Natural killer cell (primary cell): ENCODE measurements around the gene TMEM187. TPM values are rescaled to one million over a fixed set of nuclear protein-coding genes. Genes with fewer than 3 reads are reported as not detected.

Source experiments
- ATAC-seq, 3 donors: fragments of 150-1000 bp in 2 of 3; fragments of 200-7000 bp in 1 of 3; cut with Tn5 transposase; 1 replicate in 1 of 3; 2 replicates in 2 of 3; pipeline ENCODE4 v1.10.0; 2021; ENCODE audit warnings: mild to moderate bottlenecking in 2 of 3, moderate library complexity in 2 of 3
- DNase-seq, 2 donors: peaks; one replicate each; pipeline versions ENCODE4 v3.0.0 to v3.0.0-alpha.2; 2013 to 2021; ENCODE audit warnings: mixed read lengths in 1 of 2
- H3K27ac ChIP-seq: one replicate; pipeline ENCODE4 v1.5.1; 2013; ENCODE audit warnings: mild to moderate bottlenecking, low read length
- H3K27me3 ChIP-seq: one replicate; pipeline ENCODE4 v1.6.1; 2013; ENCODE audit warnings: low read length; ENCODE audit not compliant: control insufficient read depth, insufficient read depth
- H3K36me3 ChIP-seq: one replicate; pipeline ENCODE4 v1.6.1; 2013; ENCODE audit warnings: low read length; ENCODE audit not compliant: control insufficient read depth, insufficient read depth
- H3K4me1 ChIP-seq: one replicate; pipeline ENCODE4 v1.6.1; 2013; ENCODE audit warnings: low read length; ENCODE audit not compliant: control insufficient read depth, insufficient read depth
- H3K4me3 ChIP-seq: one replicate; pipeline ENCODE4 v1.5.1; 2013; ENCODE audit warnings: low read length
- H3K9me3 ChIP-seq: one replicate; pipeline ENCODE4 v1.6.1; 2013; ENCODE audit warnings: low read length; ENCODE audit not compliant: control insufficient read depth, insufficient read depth
- H3K27ac Mint-ChIP-seq, 2 donors: one replicate each; pipeline ENCODE4 v1.8.0; 2022; ENCODE audit warnings: mild to moderate bottlenecking in 2 of 2, mixed read lengths in 2 of 2, moderate library complexity in 1 of 2
- H3K27me3 Mint-ChIP-seq, 2 donors: one replicate each; pipeline ENCODE4 v1.8.0; 2022; ENCODE audit warnings: low read depth in 2 of 2, mixed read lengths in 2 of 2
- H3K36me3 Mint-ChIP-seq: one replicate; pipeline ENCODE4 v1.8.0; 2022; ENCODE audit warnings: mixed read lengths
- H3K4me1 Mint-ChIP-seq, 2 donors: one replicate each; pipeline ENCODE4 v1.8.0; 2022; ENCODE audit warnings: mixed read lengths in 2 of 2
- H3K4me3 Mint-ChIP-seq: one replicate; pipeline ENCODE4 v1.8.0; 2022; ENCODE audit warnings: mild to moderate bottlenecking, moderate library complexity, mixed read lengths
- H3K9me3 Mint-ChIP-seq, 2 donors: one replicate each; pipeline ENCODE4 v1.8.0; 2022; ENCODE audit warnings: mixed read lengths in 2 of 2
- WGBS: methylation state at CpG from one replicate; pipeline ENCODE4 v1.1.7; 2013; ENCODE audit warnings: missing lambda C conversion rate; ENCODE audit not compliant: insufficient coverage; 5-methylcytosine and 5-hydroxymethylcytosine counted together
- intact Hi-C: fragments of 100-400 bp; cut with micrococcal nuclease; formaldehyde crosslinking; loops from one replicate; pipeline ENCODE4 v1.14.2; 2022
- total RNA-seq, 4 donors: library from RNA; stranded (reverse); fragments of 120-200 nt in 1 of 4; gene quantifications; one replicate each; pipeline versions ENCODE4 v1.2.3 to v1.2.4, GENCODE V29; 2013 to 2022
- TF ChIP-seq, protein P1 (sequence below): fragments of 200-600 bp; IDR thresholded peaks from one replicate; pipeline ENCODE4 v1.8.0; 2022; ENCODE audit warnings: antibody characterized with exemption

TMEM187 gene
- total RNA-seq, 3 donors from 2014 or later (not counting 1 experiment from before 2014, with no cell fraction given) = 1.2 to 4.3 (median 1.4) TPM

GRCh38 chrX:153957224-153957623, 15.3 kb upstream of the TMEM187 start:
- Mint-ChIP-seq H3K27me3 (no peaks in the 10 kb centered on the region), H3K9me3 (no peaks in the 10 kb centered on the region), H3K27ac (no peak overlapping the region), H3K4me3 (no peak overlapping the region), H3K36me3 (no peaks in the 10 kb centered on the region), H3K4me1 (no peaks in the 10 kb centered on the region)
- no peaks in the 10 kb centered on the region for H3K27me3 ChIP-seq
- TF ChIP-seq, protein P1, sequence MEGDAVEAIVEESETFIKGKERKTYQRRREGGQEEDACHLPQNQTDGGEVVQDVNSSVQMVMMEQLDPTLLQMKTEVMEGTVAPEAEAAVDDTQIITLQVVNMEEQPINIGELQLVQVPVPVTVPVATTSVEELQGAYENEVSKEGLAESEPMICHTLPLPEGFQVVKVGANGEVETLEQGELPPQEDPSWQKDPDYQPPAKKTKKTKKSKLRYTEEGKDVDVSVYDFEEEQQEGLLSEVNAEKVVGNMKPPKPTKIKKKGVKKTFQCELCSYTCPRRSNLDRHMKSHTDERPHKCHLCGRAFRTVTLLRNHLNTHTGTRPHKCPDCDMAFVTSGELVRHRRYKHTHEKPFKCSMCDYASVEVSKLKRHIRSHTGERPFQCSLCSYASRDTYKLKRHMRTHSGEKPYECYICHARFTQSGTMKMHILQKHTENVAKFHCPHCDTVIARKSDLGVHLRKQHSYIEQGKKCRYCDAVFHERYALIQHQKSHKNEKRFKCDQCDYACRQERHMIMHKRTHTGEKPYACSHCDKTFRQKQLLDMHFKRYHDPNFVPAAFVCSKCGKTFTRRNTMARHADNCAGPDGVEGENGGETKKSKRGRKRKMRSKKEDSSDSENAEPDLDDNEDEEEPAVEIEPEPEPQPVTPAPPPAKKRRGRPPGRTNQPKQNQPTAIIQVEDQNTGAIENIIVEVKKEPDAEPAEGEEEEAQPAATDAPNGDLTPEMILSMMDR = no peak
- 89% methylated on average over 17 of the region's 17 CpGs for WGBS
- ATAC-seq (no peak), DNase-seq (no peak)
- peaks cover 89% of the 10 kb centered on the region for H3K36me3 ChIP-seq
- intact Hi-C loops = no loop called here
- no peak overlapping the region for H3K4me3 ChIP-seq
- peaks cover 10% of the 10 kb centered on the region for H3K4me1 ChIP-seq
- H3K27ac ChIP-seq = no peak overlapping the region
- H3K9me3 ChIP-seq = no peaks in the 10 kb centered on the region

DNA sequence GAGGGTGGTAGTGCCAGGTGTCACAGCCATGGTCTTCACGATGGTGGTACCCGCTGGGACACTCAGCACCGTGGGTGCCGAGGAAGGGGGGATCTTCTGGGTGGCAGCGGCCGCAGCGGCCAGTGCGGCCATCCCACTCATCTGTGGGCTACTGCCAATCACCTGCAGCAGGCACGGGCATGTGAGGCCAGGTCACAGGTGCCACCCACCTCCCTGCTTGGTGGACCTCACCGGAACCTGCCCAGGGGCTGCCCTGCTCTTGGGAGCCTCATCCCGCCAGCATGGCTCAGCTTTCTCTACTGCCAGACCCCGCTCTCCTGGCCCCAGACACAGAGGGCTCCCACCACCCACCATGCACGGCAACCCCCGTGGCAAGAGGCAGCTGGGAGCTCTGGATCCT, 13.9 kb upstream of the TMEM187 start:
- intact Hi-C loops = no loop called here
- Histone ChIP-seq H3K4me1 (peaks cover 1% of the 10 kb centered on the region), H3K9me3 (no peaks in the 10 kb centered on the region), H3K36me3 (peaks cover 90% of the 10 kb centered on the region), H3K4me3 (no peak overlapping the region), H3K27me3 (no peaks in the 10 kb centered on the region), H3K27ac (no peak overlapping the region)
- H3K36me3 Mint-ChIP-seq = no peaks in the 10 kb centered on the region
- H3K9me3 Mint-ChIP-seq = no peaks in the 10 kb centered on the region
- H3K4me1 Mint-ChIP-seq = no peaks in the 10 kb centered on the region
- H3K27me3 Mint-ChIP-seq = no peaks in the 10 kb centered on the region
- no peak for ATAC-seq
- TF ChIP-seq, protein P1 = no peak
- 97% methylated on average over 14 of the region's 14 CpGs for WGBS
- DNase-seq = no peak
- H3K27ac Mint-ChIP-seq = no peak overlapping the region
- no peak overlapping the region for H3K4me3 Mint-ChIP-seq

- H3K36me3 ChIP-seq = peaks cover 83% of the 10 kb centered on the region
- no peaks in the 10 kb centered on the region for H3K36me3 Mint-ChIP-seq
These were observed 12.9 kb upstream of the TMEM187 start for GRCh38 chrX:153959649-153960048.

DNA sequence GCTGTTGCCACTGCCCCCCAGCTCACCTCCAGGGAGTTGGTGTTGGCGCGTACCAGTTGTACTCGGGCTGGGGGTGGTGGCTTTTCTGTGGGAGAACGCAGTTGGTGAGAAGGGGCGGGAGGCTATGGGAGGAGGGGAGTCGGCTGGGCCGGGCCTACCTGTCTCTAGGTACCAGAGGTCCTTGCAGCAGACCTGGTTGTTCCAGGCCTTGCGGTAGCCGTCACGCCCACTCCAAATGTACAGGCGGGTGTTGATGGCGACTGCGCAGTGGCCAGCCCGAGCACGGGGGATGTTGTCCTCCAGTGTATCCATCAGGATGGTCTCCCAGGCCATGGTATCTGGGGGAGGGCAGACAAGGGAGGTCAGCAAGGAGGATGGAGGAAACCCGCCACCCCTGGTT, 12.5 kb upstream of the TMEM187 start:
- H3K27ac Mint-ChIP-seq = no peak overlapping the region
- intact Hi-C loops = no loop called here
- Histone ChIP-seq H3K4me3 (no peak overlapping the region), H3K27me3 (no peaks in the 10 kb centered on the region), H3K4me1 (peaks cover 3% of the 10 kb centered on the region), H3K36me3 (peaks cover 81% of the 10 kb centered on the region), H3K27ac (no peak overlapping the region), H3K9me3 (no peaks in the 10 kb centered on the region)
- no peak for DNase-seq
- whole genome bisulfite sequencing = 96% methylated on average over 15 of the region's 16 CpGs
- no peaks in the 10 kb centered on the region for H3K27me3 Mint-ChIP-seq
- H3K4me3 Mint-ChIP-seq = no peak overlapping the region
- TF ChIP-seq, protein P1 = no peak
- H3K36me3 Mint-ChIP-seq = no peaks in the 10 kb centered on the region
- no peaks in the 10 kb centered on the region for H3K4me1 Mint-ChIP-seq
- ATAC-seq = no peak
- H3K9me3 Mint-ChIP-seq = no peaks in the 10 kb centered on the region

More at GRCh38 chrX:153959649-153960048, 12.9 kb upstream of the TMEM187 start:
- no peaks in the 10 kb centered on the region for H3K27me3 ChIP-seq
- H3K27me3 Mint-ChIP-seq = no peaks in the 10 kb centered on the region
- no peaks in the 10 kb centered on the region for H3K4me1 Mint-ChIP-seq
- no peaks in the 10 kb centered on the region for H3K9me3 ChIP-seq
- H3K27ac ChIP-seq = no peak overlapping the region
- TF ChIP-seq, protein P1 = no peak
- no peaks in the 10 kb centered on the region for H3K4me1 ChIP-seq
- no peak overlapping the region for H3K4me3 Mint-ChIP-seq
- intact Hi-C loops = no loop called here
- DNase-seq (no peak), ATAC-seq (no peak)
- no peak overlapping the region for H3K27ac Mint-ChIP-seq
- 95% methylated on average over 15 of the region's 15 CpGs for whole genome bisulfite sequencing
- no peak overlapping the region for H3K4me3 ChIP-seq
- no peaks in the 10 kb centered on the region for H3K9me3 Mint-ChIP-seq
